ENCODE results near the gene ITPKB.

Gene ITPKB

DNA sequence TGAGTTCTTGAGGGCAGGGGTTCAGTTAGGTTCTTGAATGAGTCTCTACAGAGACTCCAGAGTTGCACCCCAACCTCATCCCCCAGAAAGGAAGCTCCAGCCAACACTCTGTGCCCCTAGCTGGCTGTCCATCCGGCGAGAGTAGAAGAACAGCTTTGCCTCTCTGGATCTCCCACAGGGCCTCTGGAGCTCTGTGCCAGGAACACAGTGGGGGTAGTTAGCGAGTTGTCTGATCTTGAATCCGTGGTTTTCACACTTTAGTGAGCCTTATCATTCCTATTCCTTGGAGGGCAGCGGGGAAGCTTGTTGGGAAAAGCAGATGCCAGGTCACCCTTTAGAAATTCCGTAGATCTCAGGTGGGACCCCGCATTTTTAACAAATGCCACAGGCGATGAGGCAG is 145.5 kb downstream of the ITPKB start:
- DNase-seq = no peak
- intact Hi-C loops (cut with DNase I) = no loop called here

DNA sequence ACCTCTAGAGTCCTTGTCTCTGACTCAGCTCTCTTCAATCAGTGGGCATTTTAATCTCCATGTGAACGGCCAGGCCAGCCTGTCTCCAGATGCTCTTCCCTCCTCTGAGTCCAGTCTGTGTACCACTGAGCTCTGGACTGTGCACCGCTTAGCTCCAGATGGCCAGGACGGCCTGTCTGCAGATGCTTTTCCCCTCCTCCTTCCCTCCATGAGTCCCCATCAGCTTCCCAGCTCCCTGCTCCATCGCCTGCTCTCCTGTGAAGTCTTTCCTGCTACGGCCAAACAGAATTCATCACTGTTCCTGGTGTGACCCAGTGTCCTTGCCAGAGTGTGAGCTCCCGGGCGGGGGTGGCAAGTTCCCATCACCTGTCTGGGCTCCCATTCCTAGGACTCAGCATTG is 148.5 kb downstream of the ITPKB start:
- DNase-seq = no peak

DNA sequence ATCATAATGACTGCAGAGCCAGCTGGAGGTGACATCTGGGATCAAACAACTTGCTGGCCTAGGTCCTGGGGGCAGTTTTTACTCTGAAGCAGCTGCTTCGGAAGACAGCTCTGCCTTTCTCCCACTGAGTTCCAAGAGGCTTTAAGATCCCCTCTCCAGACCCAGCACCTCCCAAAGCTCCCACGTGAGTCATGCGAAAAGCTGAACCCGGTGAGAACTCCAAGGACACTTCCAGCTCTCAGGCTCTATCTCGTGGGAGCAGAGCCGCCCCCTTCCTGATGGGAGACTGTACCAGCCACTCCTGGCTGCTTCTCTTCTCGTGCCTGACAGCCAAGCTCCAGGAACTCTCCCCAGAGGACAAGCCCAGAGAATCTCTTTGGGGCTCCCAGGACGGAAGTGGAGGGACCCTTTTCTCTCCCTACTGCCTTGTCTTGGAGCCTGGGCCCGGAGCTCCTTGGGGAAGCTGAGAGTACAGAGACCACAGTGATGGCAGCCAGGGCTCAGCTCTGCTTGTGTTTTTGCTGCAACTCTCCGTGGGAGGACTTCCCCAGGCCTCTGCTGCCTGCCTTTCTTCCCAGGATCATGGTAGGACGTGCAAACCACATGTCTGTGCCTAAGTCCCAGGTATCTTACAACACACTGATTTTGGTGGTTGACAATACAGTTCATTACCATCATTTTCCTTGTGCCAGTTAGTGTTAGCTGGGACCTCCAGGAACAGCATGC is 149.9 kb downstream of the ITPKB start:
- DNase-seq = peak in 22 of 42 donors; percentile 27 to 78 (median 50)

More for the DNA sequence above, 148.5 kb downstream of the ITPKB start:
- intact Hi-C loops (cut with DNase I) = no loop called here

DNA sequence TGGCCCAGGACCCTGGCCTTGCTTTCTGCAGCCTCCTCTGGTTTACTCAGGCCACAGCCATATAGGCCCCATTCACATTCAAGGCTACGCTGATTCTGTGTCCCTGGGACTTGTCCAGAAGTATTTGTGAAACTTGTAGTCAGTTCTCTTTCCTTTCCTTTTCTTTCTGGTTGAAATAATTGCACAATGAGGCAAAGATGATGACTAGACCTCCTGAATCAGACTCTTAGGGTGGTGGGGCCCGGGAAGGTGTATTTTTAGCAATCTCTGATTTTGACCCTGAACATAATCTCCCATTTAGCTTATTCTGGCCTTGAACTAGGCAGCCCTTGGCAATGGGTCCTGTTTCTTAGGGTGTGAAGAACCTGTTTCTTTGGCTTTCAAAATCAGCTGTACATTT is 150.6 kb downstream of the ITPKB start:
- DNase-seq = no peak

More for the DNA sequence above, 149.9 kb downstream of the ITPKB start:
- intact Hi-C loops (cut with DNase I) = no loop called here

DNA sequence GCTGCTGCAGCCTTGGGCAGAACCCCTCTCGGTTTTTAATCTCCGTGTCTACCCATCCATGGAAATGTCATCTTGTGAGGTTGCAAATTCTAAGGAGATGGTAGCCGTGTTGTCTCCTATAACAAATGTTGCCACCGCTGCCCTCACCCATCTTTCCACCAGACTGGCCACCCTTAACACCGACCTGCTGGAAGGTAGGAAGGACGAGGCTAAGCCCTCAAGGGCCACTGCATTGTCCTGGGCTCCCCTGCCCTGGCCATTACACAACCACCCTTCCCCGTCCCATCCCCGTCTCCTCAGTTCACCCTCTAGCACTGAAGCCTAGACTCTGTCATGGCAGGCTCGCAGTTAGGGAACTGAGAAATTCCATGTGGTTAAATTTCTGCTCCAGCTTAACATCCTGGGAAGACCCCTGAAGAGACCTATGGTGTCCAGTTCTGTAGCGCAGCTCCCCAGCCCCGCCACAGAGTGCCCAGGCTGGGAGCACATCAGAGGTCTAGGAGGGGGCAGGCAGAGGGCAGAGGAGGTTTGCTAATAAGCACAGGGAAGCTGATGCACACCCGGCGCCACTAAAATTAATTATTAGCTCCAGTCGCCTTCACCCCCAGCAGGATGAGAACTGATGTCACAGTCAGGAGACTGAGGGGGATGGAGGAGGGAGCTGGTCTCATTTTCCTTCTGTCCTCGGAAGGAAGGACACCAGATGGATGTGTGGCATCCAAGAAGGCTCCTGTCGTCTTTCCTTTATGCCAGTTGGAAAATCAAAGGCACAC is 152.2 kb downstream of the ITPKB start:
- DNase-seq = no peak
- intact Hi-C loops (cut with DNase I) = no loop called here

More for the DNA sequence above, 150.6 kb downstream of the ITPKB start:
- intact Hi-C loops (cut with DNase I) = no loop called here

DNA sequence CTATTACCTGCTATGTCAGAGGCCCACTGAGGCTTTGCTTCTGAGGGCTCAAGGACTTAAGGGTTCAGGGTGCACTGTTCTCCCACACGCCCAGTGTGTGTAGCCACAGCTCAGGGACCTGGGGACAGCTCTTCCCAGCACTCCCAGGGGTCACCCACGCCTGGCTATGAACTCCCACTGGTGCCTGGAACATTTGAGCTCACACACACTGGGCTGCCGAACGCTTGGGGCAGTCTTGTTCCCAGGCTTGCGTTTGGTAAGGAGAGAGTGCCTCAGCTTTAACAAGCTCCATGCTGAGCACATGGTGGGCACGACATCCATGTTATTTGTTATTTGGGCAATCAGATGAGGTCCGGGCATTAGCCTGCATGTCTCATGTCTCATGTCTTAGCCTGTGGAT is 153.0 kb downstream of the ITPKB start:
- no peak for DNase-seq
- intact Hi-C loops (cut with DNase I) = no loop called here

DNA sequence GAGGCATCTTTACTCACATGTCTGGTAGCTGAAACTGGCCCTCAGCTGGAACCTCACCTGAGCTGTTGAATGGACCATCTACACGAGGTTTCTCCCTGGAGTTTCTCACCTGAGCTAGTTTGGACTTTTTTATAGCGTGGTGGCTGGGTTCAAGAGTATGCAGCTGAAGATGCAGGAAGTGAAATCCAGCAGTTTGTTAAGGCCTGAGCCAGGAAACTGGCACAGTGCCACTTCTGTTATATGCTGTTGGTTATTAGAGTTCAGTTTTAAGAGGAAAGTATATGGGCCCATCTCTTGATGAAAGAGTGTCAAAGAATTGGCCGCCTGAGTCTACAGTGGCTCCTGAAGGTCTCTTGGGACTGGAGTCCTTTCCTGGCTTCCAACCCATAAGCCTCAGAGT is 154.9 kb downstream of the ITPKB start:
- no peak for DNase-seq
- intact Hi-C loops (cut with DNase I) = no loop called here

DNA sequence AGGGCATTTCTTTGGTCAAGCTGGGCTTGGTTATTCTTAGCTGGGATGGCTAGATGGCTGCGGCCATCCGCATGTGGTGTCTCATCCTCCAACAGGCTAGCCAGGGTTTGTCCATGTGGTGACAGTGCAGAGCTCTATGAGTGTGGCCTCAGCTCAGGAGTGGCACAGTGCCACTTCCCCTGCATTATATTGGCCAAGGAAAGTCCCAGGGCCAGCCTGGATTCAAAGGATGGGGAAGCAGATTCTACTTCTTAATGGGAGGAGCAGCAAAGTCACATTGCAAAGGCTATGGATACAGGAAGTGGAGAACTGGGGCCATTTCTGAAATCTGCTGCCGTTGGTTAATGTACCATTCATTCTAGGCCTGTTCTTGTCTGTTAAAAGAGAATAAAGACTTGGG is 156.1 kb downstream of the ITPKB start:
- DNase-seq = no peak
- intact Hi-C loops (cut with DNase I) = no loop called here
